GM21390 (cell line): ENCODE measurements around the gene HOXA6.

Experiments used
- ATAC-seq: cut with Tn5 transposase; IDR thresholded peaks from one replicate; pipeline ENCODE4 v1.9.1; 2021; ENCODE audit not compliant: unreplicated experiment

Gene HOXA6

GRCh38 chr7:27111751-27112277, 35.8 kb downstream of the HOXA6 start:
- no peak for ATAC-seq

GRCh38 chr7:27111042-27111750, 36.4 kb downstream of the HOXA6 start:
- ATAC-seq: no peak

DNA sequence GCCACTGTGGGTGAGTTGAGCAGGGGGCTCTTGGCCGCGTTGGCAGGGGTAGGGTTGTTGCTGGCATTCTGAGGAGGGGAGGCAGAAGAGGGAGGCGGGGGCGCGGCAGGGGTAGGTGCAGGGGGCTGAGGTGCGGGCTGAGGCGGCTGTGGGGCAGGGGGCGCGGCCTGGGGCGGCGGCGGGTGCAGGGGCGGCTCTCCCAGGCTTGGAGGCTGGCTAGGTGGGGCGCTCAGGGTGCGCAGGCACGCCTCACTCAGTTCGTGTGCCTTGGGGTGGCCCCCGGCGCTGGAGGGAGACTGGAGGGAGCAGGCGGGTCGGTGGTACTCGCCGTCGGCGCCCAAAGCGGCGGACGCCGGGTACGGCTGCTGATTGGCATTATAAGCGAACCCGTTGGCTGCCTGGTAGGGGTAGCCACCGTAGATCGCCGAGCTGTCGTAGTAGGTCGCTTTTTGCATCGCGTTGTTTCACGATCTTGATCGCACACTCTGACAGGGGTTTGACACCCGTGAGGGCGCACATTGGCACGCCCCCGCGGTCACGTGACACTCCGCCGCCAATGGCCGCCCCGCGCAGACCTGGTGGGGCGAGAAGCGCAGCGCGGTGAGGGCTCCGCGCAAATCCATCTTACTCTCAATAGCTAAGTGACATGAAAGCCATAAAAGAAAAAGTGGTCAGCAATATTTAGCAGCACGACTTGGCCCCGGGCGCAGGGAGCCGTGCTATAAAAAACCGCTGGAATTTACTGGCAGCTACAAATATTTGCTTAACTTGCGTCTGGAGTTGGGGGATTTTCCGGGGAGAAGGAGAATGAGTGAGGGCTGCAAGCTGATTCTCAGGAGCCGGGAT, 37.2 kb downstream of the HOXA6 start:
- no peak for ATAC-seq

DNA sequence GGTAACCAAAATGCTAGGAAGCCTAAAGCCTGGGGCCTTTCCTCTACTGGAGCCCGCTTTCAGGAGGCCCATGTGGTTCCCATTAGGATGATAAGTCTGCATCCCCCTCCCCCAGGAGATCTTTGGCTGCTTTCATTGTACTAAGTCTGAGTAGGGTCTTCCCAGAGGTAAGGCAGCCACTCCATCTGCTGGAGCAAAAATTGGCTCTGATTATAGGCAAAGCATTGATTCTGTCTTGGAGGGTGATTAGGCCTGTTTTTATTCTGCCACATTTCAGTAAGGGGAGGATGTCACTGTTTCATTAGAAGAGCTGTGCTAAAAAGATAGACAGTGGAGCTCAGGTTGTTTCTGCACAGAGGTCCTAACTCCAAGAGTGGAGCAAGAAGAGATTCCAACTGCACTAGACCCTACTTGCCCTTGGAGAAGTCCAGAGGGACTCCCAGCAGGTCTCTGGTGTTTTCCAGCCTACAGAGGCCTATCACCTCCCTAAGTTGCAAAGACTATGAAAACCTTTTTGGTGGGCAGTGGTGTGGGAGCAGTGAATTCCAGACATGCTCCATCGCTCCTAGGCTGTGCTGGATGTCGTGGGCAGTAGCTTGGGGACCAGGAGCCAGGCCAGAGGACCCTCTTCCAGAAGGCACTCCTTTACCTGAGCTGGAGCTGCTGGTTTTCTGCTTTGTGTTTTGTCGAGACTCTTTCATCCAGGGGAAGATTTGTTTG, 37.9 kb downstream of the HOXA6 start:
- ATAC-seq: no peak

- no peak for ATAC-seq
Measured at GRCh38 chr7:27108390-27109127, 39.0 kb downstream of the HOXA6 start.

- no peak for ATAC-seq
Measured at GRCh38 chr7:27107391-27108381, 39.9 kb downstream of the HOXA6 start.

GRCh38 chr7:27106901-27107240, 40.7 kb downstream of the HOXA6 start:
- no peak for ATAC-seq

DNA sequence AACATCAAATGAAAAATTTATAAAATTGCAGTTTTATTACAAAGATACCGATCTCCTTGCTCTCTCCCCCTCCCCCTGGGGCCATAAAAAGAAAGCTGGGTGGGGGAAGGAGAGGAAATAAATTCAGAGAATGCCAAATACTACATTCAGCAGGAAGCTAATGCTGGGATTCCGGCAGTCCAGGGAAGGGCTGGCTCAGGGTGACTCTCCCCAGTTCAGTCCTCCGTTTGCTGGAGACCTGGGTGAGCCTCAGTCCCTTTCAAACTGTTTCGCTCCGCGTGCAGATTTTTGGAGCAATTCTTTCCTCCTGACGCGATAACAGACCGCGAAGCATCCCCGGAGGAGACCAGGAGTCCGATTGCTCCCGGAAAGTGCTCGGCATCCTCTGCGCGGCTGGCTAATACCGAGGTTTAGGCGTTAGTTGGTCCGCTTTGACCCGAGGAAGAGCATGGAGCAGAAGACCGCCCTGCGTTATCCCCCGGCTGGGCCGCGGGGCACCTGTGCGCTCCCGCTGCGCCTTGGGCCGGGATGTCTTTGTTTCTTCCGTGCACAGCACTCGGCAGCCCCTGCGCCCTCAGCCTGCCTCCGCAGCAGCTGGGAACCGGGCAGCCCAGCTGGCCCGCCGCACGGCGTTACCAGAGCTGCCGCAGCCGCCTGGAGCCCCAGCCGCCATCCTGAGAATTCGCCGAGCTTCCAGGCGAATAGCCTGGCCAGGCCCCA, 41.2 kb downstream of the HOXA6 start:
- no peak for ATAC-seq

- no peak for ATAC-seq
Measured at GRCh38 chr7:27105301-27106031, 42.1 kb downstream of the HOXA6 start.

DNA sequence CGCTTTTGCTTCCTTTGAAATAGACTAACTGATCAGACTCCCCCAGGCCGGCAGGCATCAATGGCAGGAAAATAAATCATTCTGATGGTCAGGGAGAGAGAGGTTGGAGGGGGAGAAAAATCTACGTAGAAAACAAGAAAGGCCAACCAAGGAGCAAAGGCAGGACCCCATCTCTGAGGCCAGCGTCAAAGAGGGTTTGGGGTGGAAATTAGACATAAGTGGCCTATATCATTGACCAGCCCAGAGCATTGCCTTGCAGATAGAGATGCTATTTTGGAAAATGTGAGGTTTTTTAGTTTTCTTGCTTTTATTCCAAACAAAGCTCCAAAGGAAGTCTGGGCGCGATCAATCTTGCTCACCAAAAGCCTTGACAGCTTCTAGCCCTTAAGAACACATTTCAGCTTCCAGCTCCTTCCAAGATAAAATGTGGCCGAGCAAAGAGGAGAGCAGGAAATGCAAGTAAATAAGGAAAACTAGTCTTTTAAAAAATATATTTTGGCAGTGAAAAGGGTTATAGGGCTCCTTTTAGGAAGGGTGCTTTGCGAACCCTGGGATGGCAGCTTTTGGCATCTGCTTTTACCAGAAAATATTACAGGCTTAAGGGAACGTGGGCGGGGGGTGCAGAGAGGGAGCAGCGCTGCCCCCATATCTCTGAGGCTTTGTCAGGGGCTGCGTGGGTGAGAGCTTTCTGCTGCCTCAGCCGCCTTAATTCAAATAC, 43.1 kb downstream of the HOXA6 start:
- ATAC-seq: no peak

DNA sequence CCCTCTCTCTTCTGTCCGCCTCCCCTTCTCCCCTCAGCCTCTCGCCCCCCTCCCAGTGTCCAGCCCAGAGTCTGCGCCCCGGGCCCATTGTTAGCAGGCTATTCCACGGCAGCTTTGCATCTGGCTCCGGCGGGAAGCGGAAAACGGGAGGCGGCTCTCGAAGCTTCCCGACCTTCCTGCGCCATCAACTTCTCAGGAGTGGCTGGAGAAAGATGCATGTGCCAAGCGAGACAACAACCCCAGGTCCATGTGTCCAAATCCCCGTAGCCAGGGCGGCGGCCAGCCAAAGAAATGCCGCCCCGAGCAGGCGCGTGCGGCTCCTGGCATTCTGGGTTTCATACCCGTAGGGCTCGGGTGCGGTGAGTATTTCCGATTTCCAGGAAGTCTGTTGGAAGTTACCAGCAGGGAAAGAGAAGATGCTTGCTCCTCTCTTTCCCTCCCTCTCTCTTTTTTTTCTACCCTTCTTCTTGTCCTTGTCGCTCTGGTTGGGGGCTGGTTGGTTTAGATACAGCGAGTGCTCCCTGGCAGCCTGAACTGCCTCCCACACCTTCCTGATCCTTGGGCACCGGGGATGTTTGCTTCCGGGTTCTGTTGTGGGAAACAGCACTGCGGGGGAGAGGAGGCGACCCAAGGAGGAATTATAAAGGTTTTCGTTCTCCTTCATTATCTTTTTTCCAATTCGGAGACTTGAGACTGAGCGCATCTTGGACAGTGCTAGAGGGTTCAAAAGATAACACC, 43.9 kb downstream of the HOXA6 start:
- ATAC-seq: no peak

GRCh38 chr7:27102581-27103442, 44.8 kb downstream of the HOXA6 start, which contains the start of gene HOXA2:
TSS of gene HOXA2 (minus strand) at chr7:27102683. CDS start at chr7:27102500, 183 bp downstream.
- ATAC-seq: no peak

DNA sequence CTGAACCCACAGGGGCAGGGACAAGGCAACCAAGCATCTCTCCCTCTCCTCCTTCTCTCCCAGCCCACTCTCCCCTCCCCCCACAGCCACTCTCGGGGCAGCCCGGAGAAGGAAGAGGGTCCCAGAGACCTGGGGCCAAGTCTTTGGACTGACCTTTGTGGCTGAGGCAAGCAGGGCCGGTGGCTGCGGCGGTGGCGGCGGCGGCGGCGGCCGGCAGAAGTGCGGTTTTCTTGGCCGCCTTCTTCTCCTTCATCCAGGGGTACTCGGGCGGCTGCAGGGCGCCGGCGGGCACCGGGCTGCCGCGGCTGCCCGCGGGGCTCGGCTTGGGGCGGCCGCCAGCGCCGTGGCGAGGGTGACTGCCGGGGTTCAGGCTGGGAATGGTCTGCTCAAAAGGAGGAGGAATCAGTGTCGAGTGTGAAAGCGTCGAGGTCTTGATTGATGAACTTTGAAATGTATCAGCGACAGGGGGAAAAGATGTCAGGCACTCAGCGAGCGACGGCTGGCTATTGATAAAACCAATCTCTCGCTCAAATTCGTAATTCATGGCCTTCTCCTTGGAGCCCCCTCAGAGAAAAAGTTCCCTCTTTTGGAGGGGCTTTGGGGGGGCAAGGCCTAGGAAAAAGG, 45.5 kb downstream of the HOXA6 start:
- ATAC-seq: no peak

GRCh38 chr7:27101171-27101956, 46.2 kb downstream of the HOXA6 start:
- no peak for ATAC-seq

GRCh38 chr7:27100694-27101170, 46.8 kb downstream of the HOXA6 start:
- no peak for ATAC-seq
